Endothelial cell (in vitro differentiated cells): ENCODE data around the gene CHD2. TPM values are rescaled to one million over a fixed set of nuclear protein-coding genes. Genes with fewer than 3 reads are reported as not detected.

Experiments used
- DNase-seq: peaks from one replicate; pipeline ENCODE4 v3.0.0; 2021; ENCODE audit warnings: low spot score
- H3K27ac Mint-ChIP-seq: one replicate; pipeline ENCODE4 v1.8.0; 2021; ENCODE audit warnings: mixed read lengths, inconsistent platforms; ENCODE audit not compliant: unreplicated experiment
- H3K27me3 Mint-ChIP-seq: one replicate; pipeline ENCODE4 v1.8.0; 2021; ENCODE audit warnings: mild to moderate bottlenecking, moderate library complexity, mixed read lengths, inconsistent platforms; ENCODE audit not compliant: unreplicated experiment
- H3K36me3 Mint-ChIP-seq: one replicate; pipeline ENCODE4 v1.8.0; 2021; ENCODE audit warnings: mild to moderate bottlenecking, low read depth, mixed read lengths, inconsistent platforms; ENCODE audit not compliant: unreplicated experiment
- H3K4me1 Mint-ChIP-seq: one replicate; pipeline ENCODE4 v1.8.0; 2021; ENCODE audit warnings: mild to moderate bottlenecking, mixed read lengths, inconsistent platforms; ENCODE audit not compliant: unreplicated experiment
- H3K4me3 Mint-ChIP-seq: one replicate; pipeline ENCODE4 v1.8.0; 2021; ENCODE audit warnings: mild to moderate bottlenecking, mixed read lengths, inconsistent platforms; ENCODE audit not compliant: unreplicated experiment
- H3K9me3 Mint-ChIP-seq: one replicate; pipeline ENCODE4 v1.8.0; 2021; ENCODE audit warnings: mixed read lengths, inconsistent platforms; ENCODE audit not compliant: unreplicated experiment
- total RNA-seq: library from RNA; stranded (reverse); fragmentation: NEBNext Ultra II Directional; extraction: Animal tissue kit (Norgen Biotek cat#: 25700); gene quantifications from one replicate; pipeline ENCODE4 v1.2.1, GENCODE V29; 2021; ENCODE audit not compliant: unreplicated experiment
- TF ChIP-seq, protein P1 (sequence below): fragments of 200-600 bp; sonication (generic); IDR thresholded peaks from one replicate; pipeline ENCODE4 v1.5.0; 2021; ENCODE audit warnings: antibody characterized with exemption; ENCODE audit not compliant: unreplicated experiment

Gene CHD2
- total RNA-seq, 1 donor from 2014 or later, result 96.3 TPM

GRCh38 chr15:93028632-93029213 lies 128.6 kb downstream of the CHD2 start:
- peak overlapping the region; percentile 1 for H3K27ac Mint-ChIP-seq
- peaks cover 23% of the 10 kb centered on the region for H3K4me1 Mint-ChIP-seq
- H3K4me3 Mint-ChIP-seq, result peak overlapping the region; percentile 44
- peaks cover 13% of the 10 kb centered on the region for H3K27me3 Mint-ChIP-seq
- peaks cover 36% of the 10 kb centered on the region for H3K36me3 Mint-ChIP-seq
- DNase-seq, result no peak
- TF ChIP-seq, protein P1, sequence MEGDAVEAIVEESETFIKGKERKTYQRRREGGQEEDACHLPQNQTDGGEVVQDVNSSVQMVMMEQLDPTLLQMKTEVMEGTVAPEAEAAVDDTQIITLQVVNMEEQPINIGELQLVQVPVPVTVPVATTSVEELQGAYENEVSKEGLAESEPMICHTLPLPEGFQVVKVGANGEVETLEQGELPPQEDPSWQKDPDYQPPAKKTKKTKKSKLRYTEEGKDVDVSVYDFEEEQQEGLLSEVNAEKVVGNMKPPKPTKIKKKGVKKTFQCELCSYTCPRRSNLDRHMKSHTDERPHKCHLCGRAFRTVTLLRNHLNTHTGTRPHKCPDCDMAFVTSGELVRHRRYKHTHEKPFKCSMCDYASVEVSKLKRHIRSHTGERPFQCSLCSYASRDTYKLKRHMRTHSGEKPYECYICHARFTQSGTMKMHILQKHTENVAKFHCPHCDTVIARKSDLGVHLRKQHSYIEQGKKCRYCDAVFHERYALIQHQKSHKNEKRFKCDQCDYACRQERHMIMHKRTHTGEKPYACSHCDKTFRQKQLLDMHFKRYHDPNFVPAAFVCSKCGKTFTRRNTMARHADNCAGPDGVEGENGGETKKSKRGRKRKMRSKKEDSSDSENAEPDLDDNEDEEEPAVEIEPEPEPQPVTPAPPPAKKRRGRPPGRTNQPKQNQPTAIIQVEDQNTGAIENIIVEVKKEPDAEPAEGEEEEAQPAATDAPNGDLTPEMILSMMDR, result no peak
- no peaks in the 10 kb centered on the region for H3K9me3 Mint-ChIP-seq

- no peak for DNase-seq
- no peak overlapping the region for H3K27ac Mint-ChIP-seq
Measured at GRCh38 chr15:93029214-93029835, 129.2 kb downstream of the CHD2 start.

GRCh38 chr15:93029836-93030429 lies 129.8 kb downstream of the CHD2 start:
- Mint-ChIP-seq H3K27ac (peak overlapping the region; percentile 52), H3K27me3 (peaks cover 9% of the 10 kb centered on the region), H3K4me3 (no peak overlapping the region), H3K4me1 (peaks cover 15% of the 10 kb centered on the region), H3K36me3 (peaks cover 25% of the 10 kb centered on the region), H3K9me3 (no peaks in the 10 kb centered on the region)
- TF ChIP-seq, protein P1, result no peak
- DNase-seq, result no peak

More at GRCh38 chr15:93029214-93029835, 129.2 kb downstream of the CHD2 start:
- H3K36me3 Mint-ChIP-seq, result peaks cover 31% of the 10 kb centered on the region
- no peaks in the 10 kb centered on the region for H3K9me3 Mint-ChIP-seq
- peaks cover 21% of the 10 kb centered on the region for H3K4me1 Mint-ChIP-seq
- TF ChIP-seq, protein P1, result no peak
- peaks cover 13% of the 10 kb centered on the region for H3K27me3 Mint-ChIP-seq
- H3K4me3 Mint-ChIP-seq, result no peak overlapping the region

DNA sequence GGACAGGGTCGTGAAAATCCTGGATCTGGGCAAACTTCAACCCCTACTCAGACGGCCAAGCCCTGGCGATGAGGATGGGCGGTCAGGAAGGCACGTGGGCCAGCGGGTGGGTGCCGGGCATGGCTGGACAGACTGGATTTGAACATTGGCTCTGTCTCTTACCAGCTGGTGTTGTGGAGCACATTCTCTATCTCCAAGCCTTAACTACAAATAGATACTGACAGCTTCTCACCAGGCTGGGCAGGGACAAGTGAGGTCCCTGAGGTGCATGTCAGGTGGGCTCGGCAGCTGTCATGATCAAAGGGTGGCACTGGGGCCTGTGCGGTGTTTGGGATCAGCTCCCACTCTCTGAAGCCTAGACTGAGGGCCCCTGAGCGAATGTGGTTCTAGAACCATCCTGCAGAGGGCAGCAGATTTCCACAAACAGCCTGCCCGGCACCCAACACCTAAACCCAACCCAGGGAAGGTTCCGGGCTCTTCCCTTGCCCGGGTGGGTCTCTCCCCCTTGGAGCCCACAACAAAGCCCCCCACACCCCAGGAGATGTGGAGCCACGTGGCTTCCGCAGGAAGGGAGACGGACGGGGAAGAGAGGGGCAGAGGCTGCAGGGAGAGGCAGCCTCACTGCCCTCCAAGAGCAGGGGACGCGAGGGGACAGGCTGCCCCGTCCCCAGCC lies 130.4 kb downstream of the CHD2 start:
- no peaks in the 10 kb centered on the region for H3K9me3 Mint-ChIP-seq
- DNase-seq, result peak; percentile 74
- H3K4me1 Mint-ChIP-seq, result peaks cover 8% of the 10 kb centered on the region
- TF ChIP-seq, protein P1, result peak; percentile 81
- H3K27ac Mint-ChIP-seq, result peak overlapping the region; percentile 52
- H3K36me3 Mint-ChIP-seq, result peaks cover 19% of the 10 kb centered on the region
- H3K27me3 Mint-ChIP-seq, result peaks cover 9% of the 10 kb centered on the region
- no peak overlapping the region for H3K4me3 Mint-ChIP-seq
